Measurements from ENCODE around the gene MPHOSPH9.

Gene MPHOSPH9

GRCh38 chr12:123148655-123149054, 84.3 kb downstream of the MPHOSPH9 start:
- no peak for ATAC-seq

- no peak for ATAC-seq
Observed at GRCh38 chr12:123148223-123148622, 84.7 kb downstream of the MPHOSPH9 start.

- no peak for ATAC-seq
Observed at GRCh38 chr12:123145211-123145610, 87.7 kb downstream of the MPHOSPH9 start.

- no peak for ATAC-seq
Observed at GRCh38 chr12:123143736-123144461, 89.0 kb downstream of the MPHOSPH9 start.

- peak; percentile 29 to 36 for ATAC-seq
Observed at GRCh38 chr12:123142921-123143735, 89.8 kb downstream of the MPHOSPH9 start.

GRCh38 chr12:123142518-123142840, 90.5 kb downstream of the MPHOSPH9 start:
- ATAC-seq, result no peak

- ATAC-seq, result no peak
Observed at GRCh38 chr12:123141615-123142517, 91.1 kb downstream of the MPHOSPH9 start.

- no peak for ATAC-seq
Observed at GRCh38 chr12:123140676-123141614, 92.0 kb downstream of the MPHOSPH9 start.

GRCh38 chr12:123139926-123140675, 92.8 kb downstream of the MPHOSPH9 start:
- no peak for ATAC-seq

- no peak for ATAC-seq
Observed at GRCh38 chr12:123135688-123136087, 97.3 kb downstream of the MPHOSPH9 start.

- no peak for ATAC-seq
Observed at GRCh38 chr12:123134826-123135225, 98.1 kb downstream of the MPHOSPH9 start.

- ATAC-seq, result no peak
Observed at GRCh38 chr12:123134271-123134671, 98.7 kb downstream of the MPHOSPH9 start.

GRCh38 chr12:123133701-123134100, 99.2 kb downstream of the MPHOSPH9 start:
- no peak for ATAC-seq

- ATAC-seq, result no peak
Observed at GRCh38 chr12:123132951-123133619, 99.9 kb downstream of the MPHOSPH9 start.

GRCh38 chr12:123131879-123132402, 101.0 kb downstream of the MPHOSPH9 start:
- peak; percentile 86 for ATAC-seq

GRCh38 chr12:123131291-123131832, 101.6 kb downstream of the MPHOSPH9 start:
- peak in 1 of 2 donors; percentile 4 for ATAC-seq

GRCh38 chr12:123129621-123130020, 103.3 kb downstream of the MPHOSPH9 start:
- no peak for ATAC-seq

GRCh38 chr12:123127182-123127495, 105.8 kb downstream of the MPHOSPH9 start:
- no peak for ATAC-seq

GRCh38 chr12:123126294-123127181, 106.4 kb downstream of the MPHOSPH9 start:
- no peak for ATAC-seq

All from activated CD4-positive, CD25-positive, alpha-beta regulatory T cell treated with anti-CD3 and anti-CD28 coated beads, Interleukin-2, amount 50 U/mL, for 24 hours (primary cell).